Adrenal gland (tissue), 12 donors: ENCODE measurements around the gene DZIP3. TPM values are rescaled to one million over a fixed set of nuclear protein-coding genes. Genes with fewer than 3 reads are reported as not detected.
"Not testable (repeated sequence)": the region's sequence is repeated elsewhere in the genome, so short reads cannot be mapped to it uniquely, and the experiment has no call there.

ENCODE experiments used
- DNase-seq, 7 donors: peaks; one replicate each; pipeline ENCODE4 v3.0.0-alpha.2; 2019 to 2020
- H3K27ac ChIP-seq, 5 donors: fragments of 200-600 bp; sonication (generic) in 4 of 5; 1 replicate in 3 of 5; 2 replicates in 2 of 5; pipeline versions ENCODE4 v1.5.1 to v1.8.0; 2016 to 2020; ENCODE audit warnings: mild to moderate bottlenecking in 1 of 5
- H3K27me3 ChIP-seq: fragments of 200-600 bp; 2 replicates; pipeline ENCODE4 v1.8.0; 2021
- H3K36me3 ChIP-seq, 2 donors: fragments of 200-600 bp; replicated peaks in 1 of 2; 1 replicate in 1 of 2; 2 replicates in 1 of 2; pipeline versions ENCODE4 v1.5.1 to v1.8.0; 2018 to 2022
- H3K4me1 ChIP-seq, 2 donors: fragments of 200-600 bp; replicated peaks in 1 of 2; 1 replicate in 1 of 2; 2 replicates in 1 of 2; pipeline versions ENCODE4 v1.5.1 to v1.8.0; 2018 to 2021
- H3K4me3 ChIP-seq, 4 donors: fragments of 200-600 bp; sonication (generic) in 3 of 4; one replicate each; pipeline ENCODE4 v1.5.1; 2016 to 2018
- H3K9me3 ChIP-seq, 3 donors: fragments of 200-600 bp; sonication (generic) in 1 of 3; replicated peaks in 1 of 3; 1 replicate in 2 of 3; 2 replicates in 1 of 3; pipeline versions ENCODE4 v1.5.1 to v1.8.0; 2016 to 2021
- POLR2A ChIP-seq, 2 donors: fragments of 450-650 bp; IDR thresholded peaks; one replicate each; pipeline ENCODE4 v1.6.1; 2017; ENCODE audit warnings: antibody characterized with exemption in 2 of 2, mild to moderate bottlenecking in 2 of 2, moderate library complexity in 1 of 2
- WGBS, 4 donors: extraction: QIAGEN DNeasy Blood & Tissue Kit in 2 of 4; methylation state at CpG; one replicate each; pipeline versions ENCODE4 v1.1.5 to v1.1.7; 2013 to 2017; 5-methylcytosine and 5-hydroxymethylcytosine counted together
- intact Hi-C, 2 donors: fragments of 100-400 bp; cut with DNase I; formaldehyde crosslinking; loops; one replicate each; pipeline versions ENCODE4 v1.14.1 to v1.15.0; 2022 to 2023
- polyA plus RNA-seq, 3 donors: library from polyadenylated mRNA; stranded (reverse); fragments of 200-250 nt in 2 of 3; fragments of 350-450 nt in 1 of 3; fragmentation: Illumina TruSeq in 1 of 3; extraction: RNeasy Lipid Tissue Mini Kit (QIAGEN cat#74804) in 1 of 3; gene quantifications; one replicate each; pipeline ENCODE4 v1.2.3, GENCODE V29; 2013 to 2014
- total RNA-seq, 9 donors: library from RNA; depleted of rRNA in 4 of 9; stranded (reverse); fragments of >200 nt in 4 of 9; fragments of 120-200 nt in 1 of 9; fragmentation: NEBNext Ultra II Directional in 1 of 9; extraction: Animal tissue kit (Norgen Biotek cat#: 25700) in 1 of 9; gene quantifications; one replicate each; pipeline versions ENCODE4 v1.1.0 to v1.2.4, GENCODE V29; 2013 to 2023
- TF ChIP-seq, protein P1 (sequence below), 6 experiments: fragments of 450-650 bp in 4 of 6; fragments of 200-600 bp in 2 of 6; sonication (generic) in 1 of 6; IDR thresholded peaks; 1 replicate in 5 of 6; 2 replicates in 1 of 6; pipeline versions ENCODE4 v1.5.1 to v1.8.0; 2016 to 2021; ENCODE audit warnings: antibody characterized with exemption in 6 of 6, mild to moderate bottlenecking in 2 of 6, moderate library complexity in 1 of 6
- donor health status: healthy with polysubstance abuse.
- donor health status: Bipolar disorder and iron deficiency.
- donor health status: DM: yes; HTN: yes; CAD: no.
- donor health status: DM: no; HTN: no; CAD: no.
- donor health status: DM: no; HTN: no; CAD: no.
- donor health status: DM: yes; HTN: yes; CAD: no.

The DZIP3 gene
- total and polyA plus RNA-seq, 12 donors: 8.9 to 39.3 (median 14.7) TPM

DNA sequence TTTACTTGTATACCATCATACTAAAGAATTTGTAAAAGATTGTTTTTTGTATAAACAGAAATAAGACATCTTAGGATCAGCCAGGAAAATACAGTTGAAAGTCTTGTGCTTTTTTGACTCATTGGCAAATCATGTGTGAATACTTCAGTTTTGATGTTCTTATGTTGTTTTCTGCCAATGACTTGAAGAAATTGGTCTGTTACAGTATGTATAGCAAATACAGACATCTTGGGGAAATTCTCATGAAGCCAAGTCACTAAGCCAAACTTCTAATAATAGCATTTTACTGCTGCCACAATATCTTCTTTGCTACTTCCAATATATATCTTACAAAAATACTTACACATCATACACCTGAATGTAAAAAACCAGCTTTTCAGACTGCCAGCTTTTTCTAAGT lies 83.2 kb downstream of the DZIP3 start:
- Histone ChIP-seq H3K9me3 (no peaks in the 10 kb centered on the region), H3K27me3 (no peaks in the 10 kb centered on the region), H3K36me3 (no peaks in the 10 kb centered on the region), H3K4me1 (no peaks in the 10 kb centered on the region), H3K27ac (no peak overlapping the region), H3K4me3 (no peak overlapping the region)
- TF ChIP-seq, protein P1, sequence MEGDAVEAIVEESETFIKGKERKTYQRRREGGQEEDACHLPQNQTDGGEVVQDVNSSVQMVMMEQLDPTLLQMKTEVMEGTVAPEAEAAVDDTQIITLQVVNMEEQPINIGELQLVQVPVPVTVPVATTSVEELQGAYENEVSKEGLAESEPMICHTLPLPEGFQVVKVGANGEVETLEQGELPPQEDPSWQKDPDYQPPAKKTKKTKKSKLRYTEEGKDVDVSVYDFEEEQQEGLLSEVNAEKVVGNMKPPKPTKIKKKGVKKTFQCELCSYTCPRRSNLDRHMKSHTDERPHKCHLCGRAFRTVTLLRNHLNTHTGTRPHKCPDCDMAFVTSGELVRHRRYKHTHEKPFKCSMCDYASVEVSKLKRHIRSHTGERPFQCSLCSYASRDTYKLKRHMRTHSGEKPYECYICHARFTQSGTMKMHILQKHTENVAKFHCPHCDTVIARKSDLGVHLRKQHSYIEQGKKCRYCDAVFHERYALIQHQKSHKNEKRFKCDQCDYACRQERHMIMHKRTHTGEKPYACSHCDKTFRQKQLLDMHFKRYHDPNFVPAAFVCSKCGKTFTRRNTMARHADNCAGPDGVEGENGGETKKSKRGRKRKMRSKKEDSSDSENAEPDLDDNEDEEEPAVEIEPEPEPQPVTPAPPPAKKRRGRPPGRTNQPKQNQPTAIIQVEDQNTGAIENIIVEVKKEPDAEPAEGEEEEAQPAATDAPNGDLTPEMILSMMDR (IDR thresholded peaks at IDR 0.05): no peak
- TF ChIP-seq POLR2A (IDR thresholded peaks at IDR 0.05): no peak
- no peak for DNase-seq
- intact Hi-C loops: no loop called here

DNA sequence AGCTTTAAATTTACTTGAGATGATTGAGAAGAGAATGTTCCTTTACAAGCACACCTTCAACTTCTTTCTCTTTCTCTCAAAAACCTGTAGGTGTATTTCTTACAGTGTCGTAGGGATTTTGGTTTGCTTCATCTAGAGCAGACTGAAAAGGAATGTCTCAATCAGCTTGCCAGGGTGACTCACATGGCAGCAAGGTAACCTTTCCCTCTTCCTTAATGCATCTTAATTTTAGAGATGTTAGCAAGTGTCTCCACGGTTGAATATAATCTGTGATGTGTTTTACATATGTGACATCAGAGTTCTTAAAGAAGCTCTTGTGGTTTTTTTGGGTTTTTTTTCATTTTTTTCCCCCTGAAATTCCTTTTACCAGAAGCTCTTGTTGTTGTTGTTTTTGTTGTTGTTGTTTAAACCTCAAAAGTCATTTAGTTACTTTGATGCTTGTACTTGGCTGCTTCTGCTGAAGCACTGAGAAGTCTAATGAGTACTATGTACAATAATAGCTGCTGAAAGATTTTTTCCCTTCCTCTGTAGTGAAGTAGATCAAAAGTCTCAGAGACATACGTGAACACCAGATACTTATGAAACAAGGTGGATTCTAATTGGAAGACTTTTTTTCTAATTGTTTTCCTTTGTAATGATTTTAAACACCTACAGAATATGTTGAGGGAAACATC lies 84.6 kb downstream of the DZIP3 start:
- intact Hi-C loops: no loop called here
- TF ChIP-seq, protein P1 (IDR thresholded peaks at IDR 0.05): no peak
- TF ChIP-seq POLR2A (IDR thresholded peaks at IDR 0.05): no peak
- Histone ChIP-seq H3K27ac (no peak overlapping the region), H3K36me3 (no peaks in the 10 kb centered on the region), H3K9me3 (no peaks in the 10 kb centered on the region), H3K4me1 (no peaks in the 10 kb centered on the region), H3K27me3 (no peaks in the 10 kb centered on the region), H3K4me3 (no peak overlapping the region)
- no peak for DNase-seq
- 89 to 93% (median 90%) methylated on average over 3 of the region's 3 CpGs for WGBS, 4 donors

DNA sequence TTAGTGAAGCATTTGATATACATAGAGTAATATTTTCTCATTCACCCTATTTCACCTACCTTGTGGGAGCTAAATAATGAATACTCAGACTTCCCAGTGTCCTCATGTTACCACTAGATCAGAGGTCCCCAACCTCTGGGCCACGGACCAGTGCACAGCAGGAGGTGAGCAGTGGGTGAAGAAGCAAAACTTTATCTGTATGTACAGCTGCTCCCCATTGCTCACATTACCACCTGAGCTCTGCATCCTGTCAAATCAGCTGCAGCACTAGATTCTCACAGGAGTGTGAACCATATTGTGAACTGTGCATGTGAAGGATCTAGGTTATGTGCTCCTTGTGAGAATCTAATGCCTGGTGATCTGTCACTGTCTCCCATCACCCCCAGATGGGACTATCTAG lies 88.3 kb downstream of the DZIP3 start:
- WGBS, 4 donors: 86 to 97% (median 93%) methylated on average over 1 of the region's 1 CpG
- intact Hi-C loops: no loop called here
- no peak overlapping the region for H3K4me3 ChIP-seq
- no peaks in the 10 kb centered on the region for H3K4me1 ChIP-seq
- no peak for TF ChIP-seq POLR2A (IDR thresholded peaks at IDR 0.05)
- TF ChIP-seq, protein P1 (IDR thresholded peaks at IDR 0.05): no peak
- no peaks in the 10 kb centered on the region for H3K9me3 ChIP-seq
- no peak for DNase-seq
- no peaks in the 10 kb centered on the region for H3K36me3 ChIP-seq
- no peaks in the 10 kb centered on the region for H3K27me3 ChIP-seq
- no peak overlapping the region for H3K27ac ChIP-seq

DNA sequence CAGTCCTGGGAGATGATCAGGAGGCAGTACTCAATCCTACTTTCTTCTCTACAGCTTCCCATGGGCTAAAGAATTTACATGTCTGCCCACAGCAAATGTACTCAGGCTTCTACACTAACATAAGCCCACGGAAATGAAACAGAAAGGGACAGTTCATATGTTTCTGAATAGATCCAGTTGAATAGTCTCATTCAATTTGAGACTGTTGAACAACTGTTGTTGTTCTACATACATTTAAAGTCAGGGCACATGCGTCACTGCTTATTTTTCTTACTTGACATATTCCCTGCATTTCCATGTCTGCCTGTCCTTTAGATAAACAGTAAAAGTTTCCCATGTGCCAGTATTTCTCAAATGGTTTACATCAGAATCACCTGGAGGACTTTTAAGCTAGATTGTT lies 102.8 kb downstream of the DZIP3 start:
- H3K27me3 ChIP-seq, intact Hi-C loops, DNase-seq, H3K4me1 ChIP-seq, H3K4me3 ChIP-seq, H3K27ac ChIP-seq, H3K9me3 ChIP-seq: not testable (repeated sequence)
- 82 to 90% (median 86%) methylated on average over 2 of the region's 2 CpGs for WGBS, 4 donors
- peaks cover 0 to 16% of the 10 kb centered on the region in 2 donors for H3K36me3 ChIP-seq

DNA sequence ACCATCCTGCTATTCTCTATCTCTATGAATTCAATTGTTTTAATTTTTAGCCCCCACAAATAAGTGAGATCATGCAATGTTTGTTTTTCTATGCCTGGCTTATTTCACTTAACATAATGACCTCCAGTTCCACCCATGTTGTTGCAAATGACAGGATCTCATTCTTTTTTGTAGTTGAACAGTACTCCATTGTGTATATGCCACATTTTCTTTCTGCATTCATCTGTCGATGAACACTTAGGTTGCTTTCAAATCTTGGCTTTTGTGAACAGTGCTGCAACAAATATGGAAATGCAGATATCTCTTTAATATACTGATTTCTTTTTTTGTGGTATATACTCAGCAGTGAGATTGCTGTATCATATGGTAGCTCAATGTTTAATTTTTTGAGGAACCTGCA lies 108.9 kb downstream of the DZIP3 start:
- Histone ChIP-seq H3K36me3 (no peaks in the 10 kb centered on the region), H3K9me3 (peaks cover 0 to 6% (median 0%) of the 10 kb centered on the region in 3 donors), H3K4me1 (no peaks in the 10 kb centered on the region), H3K27ac (no peak overlapping the region), H3K27me3 (no peaks in the 10 kb centered on the region), H3K4me3 (no peak overlapping the region)
- DNase-seq: no peak
- 86 to 100% (median 92%) methylated on average over 1 of the region's 1 CpG for WGBS, 4 donors
- TF ChIP-seq POLR2A (IDR thresholded peaks at IDR 0.05): no peak
- TF ChIP-seq, protein P1 (IDR thresholded peaks at IDR 0.05): no peak
- intact Hi-C loops: no loop called here
